ENCODE measurements around the gene HRNR. TPM values are rescaled to one million over a fixed set of nuclear protein-coding genes. Genes with fewer than 3 reads are reported as not detected.

The HRNR gene
- polyA plus RNA-seq, 3 donors = 0.19 to 1.0 (median 0.81) TPM

- DNase-seq (ENCODE audit: low read depth in 3 of 3, low spot score in 2 of 3) = peak in 2 of 3 donors; percentile 16 to 44
Measured at GRCh38 chr1:152189657-152190442, 34.1 kb downstream of the HRNR start.

DNA sequence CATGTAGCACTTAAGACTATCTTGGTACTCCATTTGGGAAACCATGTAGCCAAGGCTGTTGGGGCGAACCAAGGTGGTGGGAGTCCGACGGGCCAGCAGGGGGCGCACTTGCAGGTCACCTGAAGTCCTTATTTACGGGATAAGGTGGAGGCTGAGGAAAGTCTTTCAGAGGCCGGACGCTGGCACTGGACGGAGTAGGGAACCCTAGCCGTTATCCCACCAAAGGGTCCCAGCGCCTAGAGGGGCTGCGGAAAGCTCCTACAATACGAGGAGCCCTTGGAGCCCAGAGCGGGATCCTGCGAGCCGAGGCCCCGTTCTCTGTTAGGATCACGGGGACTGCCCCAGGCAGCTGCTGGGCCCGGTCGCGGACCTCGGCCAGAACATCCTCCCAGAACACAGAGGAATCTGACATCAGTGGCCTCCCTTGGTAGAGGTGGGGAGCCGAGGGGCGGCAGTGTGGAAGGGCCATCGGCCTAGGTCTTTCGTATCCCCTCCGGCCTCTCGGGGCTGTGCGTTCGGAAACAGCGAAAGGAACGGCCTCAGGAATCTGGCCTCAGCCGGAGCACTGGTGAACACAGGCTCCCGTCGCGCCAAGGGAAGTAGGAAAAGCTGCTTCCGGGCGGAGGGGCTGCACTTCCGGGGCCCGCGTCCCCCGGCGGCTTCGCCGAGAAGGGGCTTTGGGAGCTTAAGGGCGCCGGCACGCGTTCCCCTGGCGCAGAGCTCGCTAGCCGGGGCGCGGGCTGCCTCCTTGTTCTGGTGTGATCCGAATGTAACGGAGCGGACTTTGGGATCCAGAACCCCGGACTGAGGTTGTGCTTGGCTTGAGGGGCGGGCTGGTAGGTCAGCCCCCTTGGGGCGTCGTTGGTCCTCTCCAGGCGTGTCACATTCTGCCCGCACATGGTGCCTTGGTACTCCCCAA, 35.1 kb downstream of the HRNR start:
- DNase-seq (ENCODE audit: low read depth in 3 of 3, low spot score in 2 of 3) = peak in 2 of 3 donors; percentile 18 to 53

DNA sequence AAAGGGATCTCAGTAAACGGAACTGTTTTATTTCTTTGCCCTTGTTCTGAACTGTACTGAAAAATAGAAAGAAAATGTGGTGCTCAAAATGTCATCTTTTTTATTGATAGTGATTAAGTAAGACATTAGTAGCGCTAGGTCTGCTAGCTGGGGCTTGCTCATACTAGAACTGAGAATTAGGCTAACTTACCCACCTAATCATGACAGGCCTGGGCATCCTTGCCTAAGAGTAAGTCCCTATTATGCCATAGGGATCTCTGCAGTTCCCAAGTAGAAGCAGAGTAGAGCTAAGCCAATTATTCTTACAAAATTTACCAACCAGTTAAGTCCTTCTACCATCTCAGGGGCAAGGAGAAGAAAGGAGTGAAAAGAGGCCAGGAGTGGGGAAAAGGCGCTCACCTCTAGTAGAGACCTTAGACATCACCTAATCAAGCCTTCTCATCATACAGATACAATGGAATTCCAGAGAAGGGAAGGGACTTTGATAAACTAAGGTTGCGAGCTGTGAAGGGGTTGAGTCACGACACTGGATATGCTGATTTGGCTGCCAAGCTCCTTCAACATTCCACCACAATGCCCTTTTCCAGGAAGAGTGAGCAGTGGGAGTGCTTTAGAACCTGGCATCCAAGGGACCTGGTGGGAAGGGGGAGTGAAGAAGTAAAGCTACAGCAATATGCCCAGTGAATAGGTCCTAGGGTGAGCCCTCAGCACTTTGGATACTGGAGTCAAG, 37.3 kb downstream of the HRNR start:
- no peak for DNase-seq (ENCODE audit: low read depth in 3 of 3, low spot score in 2 of 3)

- DNase-seq (ENCODE audit: low read depth in 3 of 3, low spot score in 2 of 3) = no peak
Measured at GRCh38 chr1:152185544-152186391, 38.2 kb downstream of the HRNR start.

- DNase-seq (ENCODE audit: low read depth in 3 of 3, low spot score in 2 of 3) = no peak
Measured at GRCh38 chr1:152182944-152183361, 41.0 kb downstream of the HRNR start.

DNA sequence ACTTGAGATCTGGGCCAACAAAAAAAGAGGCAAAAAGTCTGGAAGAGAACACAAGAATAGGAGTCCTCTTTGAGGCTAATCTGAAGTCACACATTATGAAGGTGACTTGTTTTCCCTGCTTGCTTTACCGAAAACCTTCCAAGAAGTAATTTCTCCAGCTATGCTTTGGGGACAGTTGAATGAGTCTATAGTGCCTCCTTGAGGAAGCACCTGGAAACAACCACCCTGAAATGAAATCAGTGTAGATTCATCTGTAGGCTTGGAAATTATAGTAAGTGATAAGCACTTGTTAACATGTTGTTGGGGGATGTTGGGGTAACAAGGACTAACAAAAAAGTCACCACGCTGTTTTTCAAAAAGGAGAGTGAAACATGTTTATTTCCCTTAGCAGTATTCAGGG, 41.6 kb downstream of the HRNR start:
- no peak for DNase-seq (ENCODE audit: low read depth in 3 of 3, low spot score in 2 of 3)

- DNase-seq (ENCODE audit: low read depth in 3 of 3, low spot score in 2 of 3) = no peak
Measured at GRCh38 chr1:152179566-152179965, 44.4 kb downstream of the HRNR start.

DNA sequence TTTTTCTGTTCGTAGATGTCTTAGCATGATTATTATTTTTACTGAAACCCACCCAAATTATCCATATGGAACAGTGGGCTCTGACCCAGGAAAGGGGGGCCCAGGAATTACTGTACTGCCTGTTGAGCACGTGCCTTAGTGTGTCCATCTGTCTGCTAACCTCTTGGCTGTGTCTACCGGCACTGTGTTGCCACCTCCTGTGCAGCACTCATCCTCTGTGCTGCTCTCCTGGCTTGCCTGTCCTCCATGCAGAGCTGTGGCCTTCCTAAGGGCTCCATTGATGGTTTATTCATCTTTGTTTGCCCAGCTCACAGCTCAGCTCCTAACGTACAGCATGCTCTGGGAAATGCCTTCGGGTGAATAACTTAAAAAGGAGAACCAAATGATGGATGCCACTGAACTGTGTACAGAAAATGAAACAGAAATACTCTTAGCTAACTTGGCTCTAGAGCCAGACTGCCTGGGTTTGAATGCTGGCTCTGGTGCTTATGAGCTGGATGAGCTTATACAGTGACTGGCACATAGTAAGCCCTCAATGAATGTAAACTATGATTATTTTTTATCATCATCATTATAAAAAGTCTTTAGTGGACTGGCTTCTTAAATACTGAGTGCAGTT, 53.6 kb downstream of the HRNR start:
- DNase-seq (ENCODE audit: low read depth in 3 of 3, low spot score in 2 of 3) = no peak

GRCh38 chr1:152169366-152170025, 54.5 kb downstream of the HRNR start:
- DNase-seq (ENCODE audit: low read depth in 3 of 3, low spot score in 2 of 3) = no peak

GRCh38 chr1:152168535-152168868, 55.5 kb downstream of the HRNR start:
- DNase-seq (ENCODE audit: low read depth in 3 of 3, low spot score in 2 of 3) = no peak

DNA sequence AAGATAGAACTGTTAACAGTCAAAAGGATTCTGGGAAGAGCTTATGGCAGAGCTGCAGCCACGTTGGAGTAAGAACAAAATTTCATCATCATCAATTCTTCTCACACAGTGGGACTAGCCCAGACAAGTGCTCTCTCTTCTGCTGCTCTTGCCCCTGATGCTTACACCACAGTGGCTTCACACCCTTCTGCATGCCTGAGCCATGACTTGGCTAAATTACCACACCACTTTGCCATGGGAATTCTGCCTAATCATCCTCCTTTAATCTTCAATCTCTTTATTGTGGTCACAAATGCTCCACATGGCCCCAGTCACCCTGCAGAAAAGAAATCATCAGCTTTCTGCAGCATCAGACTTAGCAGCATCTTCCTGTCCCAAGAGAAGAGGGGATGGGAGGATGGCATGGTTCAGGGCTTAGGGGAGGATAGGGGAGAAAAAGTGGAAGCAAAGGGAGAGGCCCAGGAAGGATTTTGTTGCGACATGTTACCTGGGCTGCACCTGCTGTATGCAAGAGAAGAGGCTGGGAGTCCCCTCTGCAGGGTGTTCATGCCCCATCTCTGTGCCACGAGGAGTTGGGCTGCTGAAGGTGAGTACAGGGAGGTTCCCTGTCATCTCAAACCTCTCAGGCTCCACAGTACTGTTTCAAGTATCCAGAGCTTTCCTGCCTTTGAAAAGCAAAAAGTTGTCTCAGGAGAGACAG, 56.0 kb downstream of the HRNR start:
- no peak for DNase-seq (ENCODE audit: low read depth in 3 of 3, low spot score in 2 of 3)

DNA sequence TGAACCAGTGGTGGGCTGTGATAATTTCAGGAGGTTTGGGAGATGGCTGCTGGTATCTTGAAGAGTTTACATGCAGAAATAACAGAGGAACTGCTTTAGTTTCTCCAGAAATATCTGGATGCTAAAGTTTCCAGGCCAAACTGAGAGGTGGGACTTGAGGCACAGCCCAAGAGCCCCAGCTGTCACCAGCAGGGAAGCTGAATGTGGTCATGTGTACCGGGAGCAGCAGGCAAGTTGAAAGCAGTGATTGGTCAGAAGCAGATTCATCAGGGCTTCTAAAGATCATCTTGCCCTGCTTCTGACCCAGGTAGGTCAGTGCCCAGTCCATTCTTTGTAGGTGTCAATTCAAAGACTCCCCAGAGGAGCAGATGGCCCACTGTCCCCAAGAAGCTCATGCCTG, 57.0 kb downstream of the HRNR start:
- no peak for DNase-seq (ENCODE audit: low read depth in 3 of 3, low spot score in 2 of 3)

- no peak for DNase-seq (ENCODE audit: low read depth in 3 of 3, low spot score in 2 of 3)
Measured at GRCh38 chr1:152165286-152166077, 58.5 kb downstream of the HRNR start.

DNA sequence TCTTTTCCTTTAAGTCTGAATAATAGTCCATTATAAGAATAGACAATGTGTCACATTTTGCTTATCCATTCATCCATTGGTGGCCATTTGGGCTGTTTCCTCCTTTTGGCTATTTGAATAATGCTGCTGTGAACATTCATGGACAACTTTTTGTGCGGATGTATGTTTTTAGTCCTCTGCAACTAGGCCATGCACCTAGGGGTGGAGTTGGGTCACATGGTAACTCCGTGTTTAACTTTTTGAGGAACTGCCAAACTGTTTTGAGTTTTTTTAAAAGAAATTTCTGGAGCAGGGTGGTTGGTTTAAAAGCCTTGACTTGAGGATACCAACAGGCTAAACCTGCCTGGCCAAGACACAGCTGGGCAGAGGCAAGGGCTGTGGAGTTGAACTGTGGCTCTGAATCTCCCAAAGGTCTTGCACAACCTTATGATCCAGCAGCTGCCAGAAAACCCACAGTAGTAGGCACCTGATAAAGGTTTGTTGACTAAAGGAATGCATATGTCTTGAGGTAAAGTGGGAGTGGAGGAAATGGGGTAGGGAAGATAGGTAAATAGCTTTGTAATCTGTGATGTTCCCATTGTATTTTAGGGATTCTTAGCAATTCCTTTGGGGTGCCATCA, 59.4 kb downstream of the HRNR start:
- DNase-seq (ENCODE audit: low read depth in 3 of 3, low spot score in 2 of 3) = no peak

DNA sequence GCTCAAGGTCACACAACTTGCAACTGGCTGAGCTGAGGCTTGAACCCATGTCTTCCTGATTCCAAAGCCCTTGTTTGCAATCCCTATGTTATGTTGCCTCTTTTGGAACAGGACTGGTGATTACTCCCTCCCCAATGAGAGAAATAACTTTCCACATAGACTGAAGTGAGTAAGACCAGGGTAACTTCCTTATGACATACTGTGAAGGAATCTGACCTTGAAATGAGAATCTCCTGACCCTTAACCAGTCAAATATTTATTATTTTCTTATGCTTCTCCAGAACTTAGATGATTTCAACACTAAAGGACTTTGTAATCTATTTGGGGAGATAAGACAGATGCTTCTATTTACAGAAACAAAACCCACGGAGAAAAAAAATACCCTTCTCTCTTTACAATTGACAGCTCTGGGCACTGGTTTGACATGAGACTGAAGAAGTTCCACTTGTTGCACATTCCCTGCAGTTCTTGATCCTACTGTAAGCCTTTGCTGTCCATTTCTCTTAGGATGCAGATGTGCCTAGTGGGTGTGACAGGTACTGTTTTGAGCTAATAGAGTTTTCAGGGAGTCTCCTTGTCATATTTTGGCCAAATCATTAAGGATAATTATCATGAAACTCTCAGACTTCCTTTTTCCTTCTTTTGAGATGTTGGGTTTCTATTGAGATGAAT, 61.1 kb downstream of the HRNR start:
- DNase-seq (ENCODE audit: low read depth in 3 of 3, low spot score in 2 of 3) = no peak

Data from right renal cortex interstitium (tissue), 3 donors.